Fibroblast of the aortic adventitia (primary cell): Measurements from ENCODE around the gene DAGLB. TPM values are rescaled to one million over a fixed set of nuclear protein-coding genes. Genes with fewer than 3 reads are reported as not detected.
"Not testable (repeated sequence)": the region's sequence is repeated elsewhere in the genome, so short reads cannot be mapped to it uniquely, and the experiment has no call there.

Experiments
- DNase-seq: peaks from one replicate; pipeline ENCODE4 v3.0.0-alpha.2; 2010; ENCODE audit warnings: low read depth
- H3K4me3 ChIP-seq: 2 replicates; pipeline ENCODE4 v1.5.1; 2011; ENCODE audit warnings: low read depth, mild to moderate bottlenecking, control low read depth, low read length, moderate library complexity
- CTCF ChIP-seq: IDR thresholded peaks from 2 replicates; pipeline ENCODE4 v1.5.1; 2011; ENCODE audit warnings: mild to moderate bottlenecking, low read length, control low read depth, inconsistent platforms; ENCODE audit not compliant: insufficient read depth
- total RNA-seq: library from RNA; depleted of rRNA; stranded (reverse); fragments of >200 nt; gene quantifications from 2 replicates; pipeline ENCODE4 v1.2.3, GENCODE V29; 2012; ENCODE audit warnings: low replicate concordance

Gene DAGLB
- total RNA-seq, 1 donor, result 21.4 TPM

GRCh38 chr7:6399351-6399750 lies 48.4 kb downstream of the DAGLB start:
- DNase-seq, result no peak

GRCh38 chr7:6398943-6399342 lies 48.8 kb downstream of the DAGLB start:
- DNase-seq, result no peak
- TF ChIP-seq CTCF, result no peak
- no peak overlapping the region for H3K4me3 ChIP-seq

More at GRCh38 chr7:6399351-6399750, 48.4 kb downstream of the DAGLB start:
- no peak for TF ChIP-seq CTCF
- no peak overlapping the region for H3K4me3 ChIP-seq

DNA sequence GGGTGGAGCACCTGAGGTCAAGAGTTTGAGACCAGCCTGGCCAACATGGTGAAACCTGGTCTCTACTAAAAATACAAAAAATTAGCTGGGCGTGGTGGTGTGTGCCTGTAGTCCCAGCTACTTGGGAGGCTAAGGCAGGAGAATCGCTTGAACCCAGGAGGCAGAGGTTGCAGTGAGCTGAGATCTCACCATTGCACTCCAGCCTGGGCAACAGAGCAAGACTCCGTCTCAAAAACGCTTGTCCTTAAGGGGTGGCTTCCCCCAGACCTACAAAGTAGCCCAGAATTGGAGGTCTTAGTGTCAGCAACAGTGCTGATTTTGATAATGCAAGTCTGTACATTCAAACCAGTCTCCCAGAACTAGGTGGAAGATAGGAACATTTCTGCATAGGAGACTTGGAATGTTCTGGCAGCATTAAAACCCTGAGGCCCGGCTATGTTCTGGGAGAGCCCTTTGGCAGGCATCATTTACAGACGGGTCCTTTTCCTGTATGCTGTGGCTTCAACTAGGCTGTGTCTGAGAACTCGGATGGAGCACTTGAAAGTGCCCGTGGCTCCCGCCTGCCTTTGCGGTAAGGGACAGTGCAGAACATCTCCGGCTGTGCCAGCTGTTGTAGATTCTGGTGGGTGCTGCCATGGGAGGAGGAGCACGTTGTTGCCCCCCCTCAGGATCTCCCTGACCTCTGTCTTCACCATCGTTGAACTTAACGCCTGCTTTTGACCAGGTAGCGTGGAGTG lies 49.8 kb downstream of the DAGLB start:
- not testable (repeated sequence) for DNase-seq, H3K4me3 ChIP-seq

DNA sequence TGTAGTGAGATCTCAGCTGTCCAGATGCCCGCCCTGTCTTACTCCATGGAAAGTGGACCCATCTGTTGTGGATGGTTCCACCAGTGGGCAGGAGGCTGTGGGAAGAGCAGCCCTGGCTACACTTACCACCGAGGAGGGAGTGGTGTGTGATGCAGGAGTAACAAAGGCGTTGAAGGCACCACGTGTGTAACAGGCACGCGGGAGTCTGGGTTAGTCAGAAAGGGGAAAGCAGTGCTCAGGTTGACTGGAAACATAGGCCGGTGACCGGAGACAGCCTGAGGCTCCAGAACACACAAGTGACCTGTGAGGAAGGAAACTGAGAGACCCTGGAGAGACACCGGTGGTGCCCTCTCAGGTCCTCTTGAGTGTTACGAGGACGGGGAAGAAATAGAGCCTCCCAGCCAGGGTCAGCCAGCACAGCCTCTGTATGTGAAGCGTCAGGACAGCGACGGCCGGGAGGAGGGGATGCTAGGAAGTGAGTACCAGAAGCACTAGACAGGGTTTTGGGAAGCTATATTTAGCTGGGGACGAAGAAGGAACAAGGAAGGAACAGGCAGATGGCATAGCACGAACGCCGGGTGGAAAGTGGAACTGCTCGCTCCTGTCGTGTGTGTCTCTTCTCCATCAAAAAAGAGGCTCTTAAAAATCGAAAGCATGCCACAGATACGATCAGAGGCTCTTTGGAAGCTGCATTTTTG lies 51.7 kb downstream of the DAGLB start:
- no peak for TF ChIP-seq CTCF
- no peak for DNase-seq

DNA sequence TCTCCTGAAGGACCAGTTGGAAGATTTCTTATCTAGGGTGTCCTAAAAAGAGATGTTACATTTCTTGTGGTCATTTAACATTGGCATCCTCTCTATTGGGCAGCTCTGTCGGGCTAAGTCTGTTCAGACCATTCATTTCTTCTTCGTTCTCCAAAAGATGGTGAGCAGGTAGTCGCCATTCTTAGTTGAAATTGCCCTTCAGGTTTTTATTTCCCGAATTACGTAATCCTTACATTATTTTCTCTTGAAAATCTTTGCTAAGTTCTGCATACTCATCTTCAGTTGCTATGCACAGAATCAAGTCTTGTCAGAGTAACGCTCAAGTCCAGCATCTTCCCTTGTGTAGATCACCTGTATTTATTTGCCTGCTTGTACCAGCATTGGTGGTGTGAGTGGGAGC lies 53.6 kb downstream of the DAGLB start:
- no peak for TF ChIP-seq CTCF
- DNase-seq, result no peak
- no peak overlapping the region for H3K4me3 ChIP-seq

More for the DNA sequence above, 51.7 kb downstream of the DAGLB start:
- no peak overlapping the region for H3K4me3 ChIP-seq

- H3K4me3 ChIP-seq, result no peak overlapping the region
- DNase-seq, result no peak
- TF ChIP-seq CTCF, result no peak
Observed at GRCh38 chr7:6393667-6394056, 54.1 kb downstream of the DAGLB start.
